GM12801 (cell line): Measurements from ENCODE around the gene ANKRD65.

Source experiments
- CTCF ChIP-seq: IDR thresholded peaks from one replicate; pipeline ENCODE4 v1.5.1; 2011; ENCODE audit warnings: control low read depth; ENCODE audit not compliant: insufficient read length; ENCODE audit errors: extremely low read depth

The ANKRD65 gene

DNA sequence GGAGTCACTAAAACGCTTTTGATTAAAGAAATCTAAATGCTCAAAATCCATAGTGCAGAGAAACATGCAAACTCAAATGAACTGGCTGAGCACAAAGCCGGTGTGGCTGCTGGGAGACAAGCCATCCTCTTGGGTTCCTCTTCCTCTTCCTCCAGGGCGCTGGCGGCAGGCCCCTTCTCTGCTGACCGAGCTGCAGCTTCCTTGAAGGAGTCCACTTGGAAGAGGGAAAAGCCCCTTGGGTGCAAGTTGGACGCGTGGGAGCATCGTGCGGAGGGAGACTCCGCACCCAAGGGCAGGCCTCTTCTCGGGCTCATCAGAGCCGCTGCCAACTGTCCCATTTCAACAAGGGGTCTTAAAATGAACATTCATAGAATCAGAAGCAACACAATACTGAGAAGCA is 29.9 kb downstream of the ANKRD65 start:
- TF ChIP-seq CTCF: no peak

DNA sequence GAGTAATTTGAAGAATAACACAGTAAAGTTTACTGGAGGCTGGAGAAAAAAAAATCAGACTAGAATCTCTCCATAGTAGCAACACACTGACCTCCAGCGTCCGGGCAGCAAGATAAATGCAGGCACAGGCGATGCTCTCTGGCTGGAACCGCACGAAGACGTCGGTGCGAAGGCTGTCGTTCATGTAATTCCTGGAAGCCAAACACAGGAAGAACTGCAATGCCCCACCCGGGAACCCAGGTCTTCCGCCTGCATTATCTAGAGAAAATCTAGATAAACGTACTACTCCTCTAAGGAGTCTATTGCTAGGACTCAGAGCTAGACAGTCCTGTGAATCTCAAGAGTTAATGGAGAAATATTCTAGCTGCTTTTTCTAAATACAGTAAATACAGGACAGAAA is 30.4 kb downstream of the ANKRD65 start:
- TF ChIP-seq CTCF: no peak

- TF ChIP-seq CTCF: no peak
Observed at GRCh38 chr1:1388078-1388472, 33.0 kb downstream of the ANKRD65 start.

DNA sequence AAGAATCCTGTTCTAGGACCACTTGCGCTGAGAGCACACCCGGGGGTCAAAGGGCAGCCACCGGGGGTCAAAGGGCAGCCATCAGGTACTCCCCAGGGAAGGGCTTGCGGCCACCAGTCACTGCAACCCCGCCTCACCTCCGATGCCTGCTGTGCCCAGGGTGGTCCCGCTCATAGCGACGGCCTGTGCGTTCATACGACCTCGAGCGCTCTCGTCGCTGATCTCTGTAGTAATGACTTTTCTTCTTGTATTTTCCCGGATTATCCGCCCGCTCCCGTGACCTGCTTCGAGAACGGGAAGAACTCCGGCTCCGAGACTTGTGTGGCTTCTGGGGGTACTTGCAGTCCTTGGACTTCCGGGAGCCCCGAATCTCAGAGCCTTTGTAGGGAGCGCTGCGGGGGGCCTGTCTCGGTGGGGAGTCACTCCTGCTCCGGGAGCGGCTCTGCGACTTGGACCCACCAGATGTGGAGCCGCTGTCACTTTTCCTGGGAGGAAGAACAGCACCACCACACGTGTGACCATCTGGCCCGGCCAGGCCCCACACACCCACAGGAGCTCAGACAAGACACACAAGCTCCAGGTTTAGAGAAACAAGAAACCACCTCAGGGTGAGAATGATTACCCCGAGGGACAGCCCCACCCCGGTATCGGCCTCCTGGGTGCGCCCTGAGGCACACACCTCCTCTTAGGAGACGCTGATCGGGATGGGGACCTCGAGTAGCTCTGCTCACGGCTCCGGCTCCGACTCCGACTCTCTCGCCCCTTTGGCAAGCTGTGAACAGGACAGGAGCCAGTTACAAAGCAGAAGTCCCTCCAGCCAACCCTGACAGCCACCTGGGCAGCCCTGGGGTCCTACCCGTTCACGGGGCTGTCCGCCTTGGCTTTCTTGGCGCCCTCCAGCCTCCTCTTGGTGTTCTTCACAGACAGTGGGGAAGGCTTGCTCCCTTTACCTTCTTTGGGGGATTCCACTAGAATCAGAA is 33.7 kb downstream of the ANKRD65 start:
- no peak for TF ChIP-seq CTCF

DNA sequence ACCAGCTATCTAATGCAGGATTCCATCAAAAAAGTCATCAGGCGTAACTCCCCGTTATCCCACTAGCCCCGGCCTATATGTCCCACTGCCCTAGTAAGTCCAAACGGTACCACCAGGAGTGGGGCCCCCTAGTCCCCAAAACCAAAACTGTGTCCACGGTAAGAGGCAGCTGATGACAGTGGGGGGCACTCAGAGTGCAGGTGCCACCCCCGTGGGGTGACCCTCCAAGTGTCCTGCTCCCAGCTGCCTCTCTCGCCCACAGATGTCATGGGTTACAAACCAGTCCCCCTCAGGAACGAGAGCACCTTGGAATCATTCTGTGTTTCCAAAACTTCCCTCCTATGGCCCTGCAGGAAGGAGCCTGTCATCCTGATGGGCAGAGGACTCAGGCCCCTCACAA is 35.1 kb downstream of the ANKRD65 start:
- no peak for TF ChIP-seq CTCF

DNA sequence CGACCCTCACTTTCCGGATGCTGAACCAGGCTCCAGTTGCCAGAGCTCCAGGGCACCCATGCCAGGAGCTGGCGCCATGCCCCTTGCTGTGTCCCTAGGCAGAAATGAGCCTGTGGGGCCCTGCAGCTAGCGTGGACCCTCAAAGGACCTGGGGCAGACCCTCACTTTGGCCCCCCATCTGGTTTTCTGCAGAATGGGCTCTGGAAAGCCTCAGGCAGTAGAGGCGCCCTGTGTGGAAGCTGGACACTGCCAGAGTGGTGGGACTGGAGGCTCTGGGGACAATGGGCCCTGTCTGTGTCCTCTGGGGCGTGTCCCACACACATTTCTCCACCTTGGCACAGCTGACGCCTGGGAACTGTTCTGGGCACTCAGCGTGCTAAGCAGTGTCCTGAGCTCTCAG is 39.8 kb downstream of the ANKRD65 start:
- TF ChIP-seq CTCF: no peak

DNA sequence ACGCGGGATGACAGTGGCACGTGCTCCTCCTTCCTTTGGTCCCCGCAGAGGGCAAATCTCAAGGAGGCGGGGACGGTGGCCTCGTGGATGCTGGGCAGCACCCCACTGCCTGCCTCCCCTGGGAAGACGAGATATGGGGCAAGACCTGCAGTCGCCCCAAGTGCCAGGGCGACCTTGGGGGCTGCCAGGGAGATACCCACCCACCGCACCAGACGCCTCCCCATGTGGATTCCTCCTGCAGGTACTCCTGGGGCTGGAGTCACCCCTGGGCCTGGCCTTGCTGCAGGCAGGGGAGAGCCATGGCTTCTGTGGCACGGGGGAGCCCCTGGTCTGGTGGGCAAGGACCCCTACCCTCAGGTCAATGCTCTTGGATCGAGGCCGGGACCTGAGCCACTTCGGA is 40.2 kb downstream of the ANKRD65 start:
- no peak for TF ChIP-seq CTCF
